Stomach (tissue), 4 donors: ENCODE data around the gene CEMIP.

Source experiments
- CTCF ChIP-seq, 7 experiments: fragments of 450-650 bp in 4 of 7; fragments of 200-600 bp in 3 of 7; sonication (generic) in 3 of 7; IDR thresholded peaks; one replicate each; pipeline ENCODE4 v1.5.1; 2016 to 2019; ENCODE audit warnings: antibody characterized with exemption in 7 of 7, control low read depth in 2 of 7, mild to moderate bottlenecking in 1 of 7
- POLR2A ChIP-seq, 4 donors: fragments of 450-650 bp; IDR thresholded peaks; one replicate each; pipeline ENCODE4 v1.6.1; 2016; ENCODE audit warnings: antibody characterized with exemption in 4 of 4, control low read depth in 2 of 4, mild to moderate bottlenecking in 1 of 4, moderate library complexity in 1 of 4
- POLR2AphosphoS5 ChIP-seq, 3 donors: sonication (generic); formaldehyde crosslinking; IDR thresholded peaks; one replicate each; pipeline ENCODE4 v1.6.1; 2016; ENCODE audit warnings: antibody characterized with exemption in 3 of 3

GRCh38 chr15:80773792-80774352, 5.3 kb upstream of the CEMIP start:
- TF ChIP-seq POLR2AphosphoS5 (IDR thresholded peaks at IDR 0.05) (no peak), CTCF (IDR thresholded peaks at IDR 0.05) (no peak), POLR2A (IDR thresholded peaks at IDR 0.05) (no peak)
